AG10803 (cell line): Measurements from ENCODE around the gene GNMT.

Experiments
- DNase-seq: peaks from one replicate; pipeline ENCODE4 v3.0.0; 2010; ENCODE audit warnings: low read depth
- H3K4me3 ChIP-seq: 2 replicates; pipeline ENCODE4 v1.5.1; 2011; ENCODE audit warnings: mild to moderate bottlenecking, low read length, control low read depth
- CTCF ChIP-seq: conservative IDR thresholded peaks from 2 replicates; pipeline ENCODE4 v1.5.1; 2011; ENCODE audit warnings: mild to moderate bottlenecking, low read length, control low read depth, inconsistent platforms

GNMT gene

GRCh38 chr6:42935322-42935721 is 25.2 kb upstream of the GNMT start:
- DNase-seq: no peak
- no peak for TF ChIP-seq CTCF
- no peak overlapping the region for H3K4me3 ChIP-seq

- no peak for TF ChIP-seq CTCF
- no peak for DNase-seq
- no peak overlapping the region for H3K4me3 ChIP-seq
These were observed 24.2 kb upstream of the GNMT start for GRCh38 chr6:42936398-42936797.

- DNase-seq: no peak
- TF ChIP-seq CTCF: no peak
- no peak overlapping the region for H3K4me3 ChIP-seq
These were observed 22.8 kb upstream of the GNMT start for GRCh38 chr6:42937548-42938427.

- no peak for DNase-seq
- TF ChIP-seq CTCF: no peak
These were observed 22.1 kb upstream of the GNMT start for GRCh38 chr6:42938428-42938796.

DNA sequence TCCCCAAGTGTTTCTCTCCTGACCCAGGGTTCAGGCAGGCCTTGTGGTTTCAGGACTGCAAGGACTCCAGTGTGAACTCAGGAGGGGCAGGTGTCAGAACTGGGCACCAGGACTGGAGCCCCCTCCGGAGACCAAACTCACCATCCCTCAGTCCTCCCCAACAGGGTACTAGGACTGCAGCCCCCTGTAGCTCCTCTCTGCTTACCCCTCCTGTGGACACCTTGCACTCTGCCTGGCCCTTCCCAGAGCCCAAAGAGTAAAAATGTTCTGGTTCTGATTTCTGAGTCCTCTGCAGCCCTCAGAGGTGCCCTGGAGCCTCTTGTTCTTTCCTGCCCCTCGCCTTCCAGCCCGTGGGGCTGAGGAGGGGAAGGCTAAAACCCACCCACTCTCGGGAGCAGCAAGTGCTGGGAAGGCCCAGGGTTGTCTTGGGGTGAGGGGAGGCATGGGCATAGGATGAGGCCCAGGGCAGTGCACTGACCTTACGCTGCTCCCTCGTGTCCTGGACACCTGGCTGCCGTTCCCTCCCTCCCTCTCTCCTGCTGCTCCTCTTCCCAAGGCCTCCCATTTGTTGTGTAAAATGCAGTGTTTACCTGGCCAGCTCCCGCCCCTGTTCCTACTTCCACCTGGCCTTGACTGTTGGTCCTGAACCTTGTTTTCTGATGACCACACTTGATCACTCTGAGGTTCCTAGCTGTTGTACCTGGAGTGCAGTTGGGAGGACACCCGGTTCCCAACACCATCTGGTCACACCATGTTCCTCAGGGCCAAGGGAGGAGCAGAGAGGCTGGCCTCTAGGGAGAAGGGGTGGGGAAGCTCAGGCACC is 21.4 kb upstream of the GNMT start:
- no peak for TF ChIP-seq CTCF
- no peak overlapping the region for H3K4me3 ChIP-seq
- no peak for DNase-seq

More at GRCh38 chr6:42938428-42938796, 22.1 kb upstream of the GNMT start:
- no peak overlapping the region for H3K4me3 ChIP-seq

- DNase-seq: no peak
- H3K4me3 ChIP-seq: no peak overlapping the region
These were observed 20.8 kb upstream of the GNMT start for GRCh38 chr6:42939810-42940167.

More at GRCh38 chr6:42939810-42940167, 20.8 kb upstream of the GNMT start:
- TF ChIP-seq CTCF: no peak
